ENCODE data around the gene ADARB1.
A peak's percentile ranks its signal among the peaks of the same experiment; 100 is the strongest.

The ADARB1 gene

DNA sequence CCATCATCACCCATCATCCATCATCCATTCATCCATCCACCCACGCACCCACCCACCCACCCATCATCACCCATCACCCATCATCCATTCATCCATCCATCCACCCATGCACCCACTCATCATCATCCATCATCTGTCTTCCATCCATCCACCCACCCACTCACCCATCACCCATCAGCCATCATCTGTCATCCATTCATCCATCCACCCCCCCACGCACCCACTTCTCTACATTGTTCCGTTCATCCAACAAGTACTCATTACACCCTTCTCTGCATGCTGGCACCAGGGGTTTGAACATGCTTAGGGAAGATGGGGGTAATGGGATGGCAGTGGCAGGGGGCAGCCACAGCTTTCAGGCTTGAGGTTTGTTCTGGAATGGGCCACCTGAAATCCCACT lies 82.1 kb downstream of the ADARB1 start:
- no peak for DNase-seq

DNA sequence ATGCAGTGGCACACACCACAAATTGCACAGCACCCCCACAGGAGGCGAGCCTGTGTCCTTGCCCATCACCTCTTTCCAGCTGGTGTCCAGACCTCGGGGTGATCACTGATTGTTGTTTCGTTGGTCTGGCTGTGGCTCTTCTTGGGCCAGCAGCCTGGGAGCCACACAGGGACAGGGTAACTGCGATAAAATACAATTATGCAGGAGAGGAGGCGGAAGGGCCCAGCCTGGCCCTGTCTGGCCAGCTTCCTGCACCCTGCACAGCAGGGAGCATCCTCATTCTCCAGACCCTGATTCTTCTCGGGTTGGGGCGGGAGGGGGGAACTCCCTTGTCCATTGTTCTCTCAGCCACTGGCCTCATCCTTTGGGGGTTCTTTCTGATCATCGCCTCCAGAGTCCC lies 83.6 kb downstream of the ADARB1 start:
- DNase-seq, result no peak

DNA sequence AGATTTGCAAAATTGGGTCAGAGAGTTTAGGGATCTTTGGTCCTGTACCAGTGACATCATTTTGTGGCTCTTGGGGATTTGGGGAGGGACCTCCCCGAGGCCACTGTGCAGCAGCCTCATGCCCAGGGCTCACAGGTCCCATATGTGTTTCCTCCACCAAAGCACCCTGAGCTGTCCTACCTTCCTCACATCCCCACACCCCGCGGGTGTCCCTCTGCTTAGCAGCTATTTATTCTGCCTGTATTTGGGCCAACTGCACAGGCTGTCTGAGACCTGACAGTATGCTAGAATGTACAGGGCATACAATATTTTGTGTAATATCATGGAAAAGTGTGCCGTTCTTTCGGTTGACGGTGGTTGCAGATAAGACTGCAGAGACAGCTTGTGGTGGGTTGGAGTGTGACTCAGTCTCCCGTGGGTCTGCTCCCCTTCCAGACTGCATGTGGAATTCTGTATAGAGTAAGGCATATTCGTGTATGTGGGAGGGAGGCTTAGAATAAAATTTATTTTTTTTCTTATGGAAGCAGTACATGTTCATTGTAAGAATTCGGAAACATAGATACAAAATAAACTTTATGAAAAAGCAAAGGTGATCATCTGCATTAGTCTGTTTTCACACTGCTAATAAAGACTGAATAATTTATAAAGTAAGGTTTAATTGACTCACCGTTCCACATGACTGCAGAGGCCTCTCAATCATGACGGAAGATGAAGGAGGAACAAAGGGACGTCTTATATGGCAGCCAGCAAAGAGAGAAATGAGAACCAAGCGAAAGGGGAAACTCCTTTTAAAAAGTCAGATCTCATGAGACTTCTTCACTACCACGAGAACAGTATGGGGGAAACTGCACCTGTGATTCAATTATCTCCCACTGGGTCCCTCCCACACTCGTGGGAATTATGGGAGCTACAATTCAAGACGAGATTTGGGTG lies 84.4 kb downstream of the ADARB1 start:
- no peak for DNase-seq

GRCh38 chr21:45160198-45160597 lies 85.8 kb downstream of the ADARB1 start:
- DNase-seq, result no peak

DNA sequence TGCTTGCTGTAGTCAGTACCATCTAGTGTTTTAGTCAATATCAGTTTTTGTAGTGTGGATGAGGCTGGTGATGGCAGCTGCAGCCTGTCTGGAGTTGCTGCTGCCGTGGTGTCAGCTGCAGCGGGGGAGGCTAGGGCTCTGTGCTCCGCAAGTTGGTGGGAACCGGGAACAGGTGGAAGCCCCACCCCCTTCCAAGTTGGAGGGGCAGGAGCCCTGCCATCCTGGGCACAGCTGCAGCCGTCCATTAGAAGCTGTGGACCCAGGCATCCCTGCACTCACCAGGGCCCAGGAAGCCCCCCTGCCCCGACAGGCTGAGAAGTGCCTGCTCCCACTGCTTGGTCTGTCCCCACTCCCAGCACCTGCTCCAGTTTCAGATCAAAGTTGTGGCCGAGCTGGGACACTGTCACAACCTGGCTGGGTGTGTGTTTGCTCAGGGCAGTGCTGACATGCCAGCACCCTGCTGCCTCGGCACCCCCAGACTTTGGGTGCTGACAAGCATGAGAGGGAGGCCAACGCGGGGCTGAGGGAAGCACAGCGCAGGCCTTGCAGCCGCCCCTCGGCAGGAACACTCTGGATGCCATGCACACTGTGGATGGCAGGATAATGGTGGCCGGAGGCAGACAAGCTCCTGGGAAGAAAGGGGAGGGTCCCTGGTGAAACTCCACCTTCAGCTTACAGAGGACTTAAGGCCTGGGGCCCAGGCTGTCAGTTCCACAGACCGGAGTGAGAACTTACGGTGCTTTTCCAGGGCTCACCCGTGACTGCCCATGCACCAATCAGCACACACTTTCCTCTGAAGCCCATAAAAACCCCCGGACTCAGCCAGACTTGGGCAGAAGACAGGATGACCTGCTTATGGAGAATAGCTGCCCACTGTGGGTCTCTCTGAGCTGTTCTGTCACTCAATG lies 86.9 kb downstream of the ADARB1 start:
- no peak for DNase-seq

DNA sequence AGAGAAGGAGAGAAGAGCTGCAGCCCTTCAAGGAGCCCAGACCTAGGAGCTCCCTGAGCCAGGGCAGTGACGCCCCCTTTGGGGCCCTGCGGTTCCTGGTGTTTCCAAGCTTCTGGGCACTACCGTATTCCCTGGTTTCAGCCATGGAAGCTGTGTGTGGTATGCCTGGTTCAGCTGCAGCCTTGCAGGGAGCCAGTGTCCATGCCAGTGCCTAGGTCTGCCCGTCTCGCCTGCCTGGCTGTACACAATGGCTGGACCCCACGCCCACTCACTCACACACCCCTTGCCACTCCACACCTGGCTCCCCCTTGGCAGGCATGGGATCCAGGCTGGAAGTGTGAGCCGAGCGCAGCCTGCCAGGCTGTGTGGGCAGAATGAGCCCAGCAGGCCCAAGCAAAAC lies 87.7 kb downstream of the ADARB1 start:
- DNase-seq, result no peak

- no peak for DNase-seq
Measured at GRCh38 chr21:45162809-45163208, 88.4 kb downstream of the ADARB1 start.

GRCh38 chr21:45163413-45164123 lies 89.2 kb downstream of the ADARB1 start:
- DNase-seq, result no peak

DNA sequence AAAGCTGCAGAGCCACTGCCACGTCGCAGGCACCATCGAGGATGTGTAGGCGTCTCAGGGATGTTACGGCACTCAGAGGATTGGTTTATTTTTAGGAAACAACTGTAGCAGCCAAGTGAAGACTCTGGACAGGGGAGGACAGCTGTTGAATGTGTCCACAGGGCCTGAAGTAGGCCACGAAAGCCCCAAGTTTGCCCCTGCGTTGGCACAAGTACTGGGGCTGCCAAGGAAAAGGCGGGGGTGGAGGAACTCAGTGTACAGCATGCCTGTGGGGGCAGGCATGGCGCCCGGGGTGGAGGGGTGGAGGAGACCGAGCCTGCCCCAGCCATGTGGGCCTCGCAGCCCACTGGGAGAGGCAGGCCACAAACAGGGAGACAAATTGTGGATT lies 89.7 kb downstream of the ADARB1 start:
- no peak for DNase-seq

DNA sequence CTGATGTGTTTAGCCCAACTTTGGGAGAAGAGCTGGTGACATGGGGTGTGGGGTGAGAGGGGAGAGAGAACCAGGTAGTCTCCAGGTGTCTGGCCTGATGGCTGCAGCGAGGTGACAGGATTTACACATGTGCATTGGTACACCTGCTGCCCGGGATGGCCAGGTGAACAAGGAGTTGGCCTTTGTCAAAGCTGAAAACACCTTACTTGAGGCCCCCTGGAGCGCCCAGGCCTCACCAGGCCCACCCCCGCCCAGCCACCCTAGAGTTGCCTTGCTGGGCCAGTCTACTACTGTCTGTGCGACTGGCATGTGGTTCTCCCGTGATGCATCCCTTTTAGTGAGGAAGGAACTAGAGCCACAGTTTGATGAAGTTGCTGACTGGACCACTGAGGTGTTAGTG lies 90.5 kb downstream of the ADARB1 start:
- DNase-seq, result no peak

DNA sequence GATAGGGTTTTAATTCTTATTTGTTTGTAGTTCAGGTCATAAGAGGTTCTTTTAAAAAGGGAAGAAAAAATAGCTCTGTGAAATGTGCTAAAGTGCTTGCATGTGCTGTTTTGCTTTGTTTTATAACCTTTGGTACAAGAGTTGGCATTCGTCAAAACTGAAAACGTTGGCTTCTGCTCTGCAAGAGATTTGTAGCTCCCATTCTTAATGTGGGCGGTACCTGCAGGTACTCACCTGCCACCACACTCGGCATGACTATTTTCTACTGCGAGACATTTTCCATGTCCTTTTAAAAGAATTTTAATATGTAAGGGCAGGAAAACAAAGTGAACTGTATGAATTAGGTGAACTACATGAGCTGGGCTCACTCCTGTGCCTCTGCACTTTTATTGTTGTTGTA lies 92.6 kb downstream of the ADARB1 start:
- no peak for DNase-seq

DNA sequence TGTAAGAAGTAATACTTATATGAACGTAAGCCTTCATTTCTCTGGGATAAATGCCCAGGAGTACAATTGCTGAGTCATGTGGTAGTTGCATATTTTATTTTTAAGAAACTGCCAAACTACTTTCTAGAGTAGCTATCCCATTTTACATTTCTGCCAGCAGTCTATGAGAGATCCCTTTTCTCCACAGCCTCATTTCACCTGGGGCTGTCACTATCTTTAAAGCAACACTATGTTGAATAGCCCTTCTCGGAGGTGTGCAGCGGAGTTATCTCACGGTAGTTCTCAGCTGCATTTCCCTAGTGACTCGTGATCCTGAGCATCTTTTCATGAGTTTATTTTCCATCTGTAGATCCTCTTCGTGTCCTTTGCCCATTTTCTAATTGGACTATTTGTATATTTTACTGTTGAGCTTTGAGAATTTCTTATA lies 93.4 kb downstream of the ADARB1 start:
- peak; percentile 43 for DNase-seq

DNA sequence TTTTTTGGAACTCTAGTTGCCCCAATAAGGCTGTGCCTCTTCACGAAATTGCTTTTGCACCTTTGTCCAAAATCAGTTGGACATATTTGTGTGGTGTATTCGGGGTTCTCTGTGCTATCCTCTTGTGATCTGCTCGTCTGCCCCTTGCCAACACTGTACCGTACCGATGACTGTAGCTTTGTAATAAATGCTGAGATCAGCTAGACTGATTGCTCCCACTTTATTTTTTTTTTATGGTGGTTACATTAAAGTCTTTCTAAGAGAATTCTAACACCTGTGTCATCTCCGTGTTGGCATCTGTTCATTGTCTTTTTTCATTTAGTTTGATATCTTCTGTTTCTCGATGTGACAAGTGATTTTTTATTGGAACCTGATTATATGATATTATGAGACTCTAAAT lies 94.1 kb downstream of the ADARB1 start:
- no peak for DNase-seq

- no peak for DNase-seq
Measured at GRCh38 chr21:45169001-45169400, 94.6 kb downstream of the ADARB1 start.

GRCh38 chr21:45169682-45170081 lies 95.3 kb downstream of the ADARB1 start:
- DNase-seq, result no peak

GRCh38 chr21:45170987-45171386 lies 96.6 kb downstream of the ADARB1 start:
- no peak for DNase-seq

DNA sequence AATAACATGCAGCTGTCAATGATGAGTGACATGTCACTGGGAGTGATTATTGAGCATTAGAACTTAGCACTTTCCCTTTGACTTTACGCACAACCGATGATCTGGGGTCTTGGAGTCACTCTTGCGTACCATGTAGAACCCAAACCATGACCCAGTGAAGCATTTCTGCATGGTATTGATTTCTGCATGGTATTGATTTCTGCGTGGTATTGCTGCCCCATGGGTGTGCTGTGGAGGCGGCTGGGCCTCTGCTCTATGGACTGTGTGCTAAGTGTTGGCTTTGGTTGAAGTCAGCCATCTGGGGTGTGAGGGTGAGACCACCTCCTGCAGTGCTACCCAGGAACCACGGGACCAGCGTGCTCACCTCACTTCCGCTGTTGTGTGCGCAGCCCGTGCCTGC lies 98.0 kb downstream of the ADARB1 start:
- no peak for DNase-seq

GRCh38 chr21:45175326-45176095 lies 101.1 kb downstream of the ADARB1 start:
- peak; percentile 11 for DNase-seq

DNA sequence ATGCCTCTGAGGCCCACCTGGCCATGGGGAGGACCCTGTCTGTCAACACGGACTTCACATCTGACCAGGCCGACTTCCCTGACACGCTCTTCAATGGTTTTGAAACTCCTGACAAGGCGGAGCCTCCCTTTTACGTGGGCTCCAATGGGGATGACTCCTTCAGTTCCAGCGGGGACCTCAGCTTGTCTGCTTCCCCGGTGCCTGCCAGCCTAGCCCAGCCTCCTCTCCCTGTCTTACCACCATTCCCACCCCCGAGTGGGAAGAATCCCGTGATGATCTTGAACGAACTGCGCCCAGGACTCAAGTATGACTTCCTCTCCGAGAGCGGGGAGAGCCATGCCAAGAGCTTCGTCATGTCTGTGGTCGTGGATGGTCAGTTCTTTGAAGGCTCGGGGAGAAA lies 101.8 kb downstream of the ADARB1 start:
- no peak for DNase-seq

- DNase-seq, result no peak
Measured at GRCh38 chr21:45177039-45177438, 102.7 kb downstream of the ADARB1 start.

DNA sequence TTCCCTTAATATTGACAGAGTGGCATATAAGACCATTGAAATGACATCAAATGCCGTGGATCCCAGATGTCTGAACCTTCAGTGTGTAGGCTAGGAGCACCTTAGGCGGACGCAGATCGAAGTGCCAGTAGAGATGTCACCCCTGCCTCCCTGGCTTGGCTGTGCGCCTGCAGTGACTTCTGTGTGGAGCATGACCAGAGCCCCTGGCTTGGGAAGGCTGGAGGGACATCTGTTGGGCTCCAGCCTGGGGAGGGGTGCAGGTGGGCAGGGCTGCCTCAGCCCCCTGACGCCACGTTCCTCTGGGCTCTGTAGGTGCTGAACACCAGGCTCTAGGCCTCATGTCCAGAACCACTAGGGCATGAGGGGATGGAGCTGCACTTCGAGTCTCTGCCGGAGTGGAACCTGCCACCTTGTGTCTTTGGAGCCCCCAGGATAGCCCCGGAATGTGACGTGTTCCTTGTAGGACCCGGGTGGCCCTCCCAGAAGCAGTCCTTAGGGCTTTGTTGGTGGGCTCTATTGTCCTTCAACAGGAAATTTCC lies 103.8 kb downstream of the ADARB1 start:
- DNase-seq, result no peak

- DNase-seq, result no peak
Measured at GRCh38 chr21:45178971-45179370, 104.6 kb downstream of the ADARB1 start.

Data from HCEC 1CT (cell line).